NCI-H1105 treated with DMSO at 0.1 percent for 48 hours (cell line): ENCODE data around the gene NTF3.

Source experiments
- DNase-seq: peaks from one replicate; lab custom pipeline; 2025; lab: John Stamatoyannopoulos, UW

The NTF3 gene

DNA sequence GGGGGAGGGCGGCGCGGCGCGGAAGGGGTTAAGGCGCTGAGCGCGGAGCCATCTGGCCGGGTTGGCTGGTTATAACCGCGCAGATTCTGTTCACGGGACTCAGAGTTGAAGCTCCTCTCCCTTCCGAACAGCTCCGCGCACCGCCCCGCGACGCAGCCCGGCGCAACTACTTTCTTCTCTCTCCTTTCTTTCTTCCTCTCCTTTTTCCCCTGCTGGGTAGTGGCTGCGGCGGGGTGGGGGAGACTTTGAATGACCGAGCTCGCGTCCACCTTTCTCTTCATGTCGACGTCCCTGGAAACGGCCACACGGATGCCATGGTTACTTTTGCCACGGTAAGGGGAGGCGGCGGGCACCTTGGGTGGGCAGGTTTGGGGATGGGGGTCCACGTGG, at the start of gene NTF3:
Gene NTF3, plus strand, starts transcription at position 98 of the 390 bp plus-strand sequence. Its CDS starts 217 bp downstream, at position 315.
- peak; percentile 44 for DNase-seq

DNA sequence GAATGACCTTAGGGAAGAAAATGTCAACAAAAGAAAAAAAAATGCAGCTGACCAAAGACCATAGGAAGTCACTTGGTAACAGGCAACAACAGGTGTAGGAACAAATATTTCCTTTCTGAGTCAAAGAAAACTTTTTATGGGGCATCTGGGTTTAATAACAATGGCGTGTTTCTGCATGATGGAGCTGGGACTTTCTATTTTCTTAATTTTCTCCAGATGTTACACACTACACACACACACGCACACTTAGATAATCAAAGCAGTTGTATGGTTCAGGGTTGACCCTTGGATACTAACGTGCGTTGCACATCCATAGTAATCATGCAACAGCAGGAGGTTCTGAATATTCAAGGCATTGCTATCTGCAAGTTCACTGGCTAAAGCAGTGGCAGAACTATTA, 47.9 kb upstream of the NTF3 start:
- DNase-seq, result no peak

DNA sequence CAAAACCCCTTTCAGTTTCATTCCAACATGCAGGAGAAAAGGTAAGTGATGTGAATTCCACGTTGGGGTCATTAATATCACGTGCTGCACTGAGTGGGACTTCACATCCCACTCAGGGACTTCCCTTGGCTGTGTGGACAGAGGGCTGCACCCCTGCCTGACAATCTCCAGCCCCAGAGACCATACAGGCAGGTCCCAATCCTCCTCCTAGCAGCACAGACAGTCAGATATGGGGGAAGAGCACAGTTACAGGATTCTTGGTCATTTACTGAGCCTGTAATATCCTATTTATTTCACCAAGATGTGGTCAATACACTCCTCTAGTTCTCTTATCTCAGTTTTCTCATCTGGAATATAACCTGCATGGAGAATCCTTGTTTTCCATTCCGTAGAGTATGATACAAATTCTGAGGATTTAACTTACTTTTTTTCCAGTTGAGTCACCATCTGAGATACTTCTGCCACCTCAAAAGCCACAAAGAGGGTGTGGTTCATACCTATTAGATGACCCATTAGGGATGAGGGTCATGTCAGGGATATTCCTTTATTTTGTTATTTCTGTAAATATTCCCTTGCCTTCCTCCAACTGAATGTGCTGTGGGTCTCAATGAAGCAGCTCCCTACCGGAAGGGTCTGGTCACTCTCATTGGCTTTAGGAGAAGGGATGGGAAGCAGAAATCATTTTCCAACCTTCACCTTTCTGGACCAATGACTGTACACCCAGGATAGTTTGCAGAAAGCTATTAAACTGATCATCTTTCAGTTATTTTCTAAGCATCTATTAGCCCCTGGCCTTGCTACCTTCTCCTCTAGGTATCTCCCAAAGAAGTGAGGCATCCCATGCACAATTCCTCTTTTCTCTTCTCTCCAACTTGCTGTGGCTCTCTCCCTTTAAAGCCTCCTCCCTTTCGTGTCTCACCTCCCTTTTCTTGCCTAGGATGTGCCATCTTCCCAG, 43.0 kb upstream of the NTF3 start:
- no peak for DNase-seq

DNA sequence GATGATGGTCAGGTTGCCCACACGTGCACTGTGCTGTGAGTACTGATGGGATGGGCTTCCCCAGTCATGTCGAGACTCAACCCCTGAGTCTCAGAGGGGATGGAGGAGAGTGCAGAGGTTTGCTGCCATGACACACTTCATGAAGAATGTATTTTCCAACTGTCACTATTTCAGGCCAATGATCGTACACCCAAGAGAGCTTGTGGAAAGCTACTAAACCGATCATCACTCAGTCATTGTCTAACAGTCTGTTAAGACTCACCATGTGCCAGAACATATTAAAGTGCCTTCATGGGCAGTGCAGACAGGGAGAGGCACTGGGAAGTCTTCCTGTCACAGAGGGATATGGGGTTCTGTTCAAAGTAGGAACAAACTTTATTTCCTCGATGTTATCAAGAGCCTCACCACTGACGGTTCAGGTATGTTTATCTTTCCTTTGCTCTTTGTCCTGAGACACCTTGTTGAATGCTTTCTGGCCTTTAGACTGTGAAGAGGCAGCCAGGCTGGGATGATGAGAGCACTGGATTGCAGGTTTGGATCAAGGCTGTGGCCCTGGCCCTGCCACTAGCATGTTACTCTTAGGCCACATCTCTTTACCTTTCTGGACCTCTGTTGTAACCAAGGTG, 41.6 kb upstream of the NTF3 start:
- no peak for DNase-seq

DNA sequence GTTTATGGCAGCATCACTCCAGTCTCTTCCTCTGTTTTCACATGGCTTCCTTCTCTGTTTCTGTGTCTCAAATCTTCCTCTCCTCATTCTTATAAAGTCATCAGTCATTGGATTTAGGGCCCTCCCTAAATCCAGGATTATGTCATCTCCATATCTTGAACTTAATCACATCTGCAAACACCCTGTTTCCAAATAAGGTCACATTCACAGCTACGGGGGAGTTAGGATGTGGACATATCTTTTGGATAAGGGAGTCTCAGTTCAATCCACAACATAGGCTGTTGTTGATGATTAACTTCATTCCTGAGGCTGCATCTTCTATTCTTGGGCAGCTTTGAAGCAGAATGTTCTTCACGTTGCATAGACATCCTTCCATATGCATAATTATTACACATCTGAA, 40.3 kb upstream of the NTF3 start:
- no peak for DNase-seq

DNA sequence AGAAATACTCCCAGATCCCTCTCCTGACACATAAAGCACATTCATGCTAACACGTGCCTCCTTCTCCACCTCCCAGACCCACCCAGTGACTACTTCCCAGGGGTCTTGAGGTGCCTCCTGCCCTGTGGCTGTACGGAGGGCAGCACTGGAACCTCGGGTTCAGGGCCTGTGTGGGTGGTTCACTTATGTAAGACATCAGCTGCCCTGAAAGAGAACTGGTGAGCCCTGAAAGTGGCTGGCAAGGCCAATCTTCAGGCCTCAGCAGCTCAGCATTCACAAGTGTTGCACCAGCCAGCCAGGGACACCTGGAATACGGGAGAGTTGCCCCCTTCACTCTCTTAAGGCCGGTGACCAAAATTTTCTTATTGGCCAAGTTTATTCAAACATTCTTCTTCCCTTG, 38.9 kb upstream of the NTF3 start:
- no peak for DNase-seq

DNA sequence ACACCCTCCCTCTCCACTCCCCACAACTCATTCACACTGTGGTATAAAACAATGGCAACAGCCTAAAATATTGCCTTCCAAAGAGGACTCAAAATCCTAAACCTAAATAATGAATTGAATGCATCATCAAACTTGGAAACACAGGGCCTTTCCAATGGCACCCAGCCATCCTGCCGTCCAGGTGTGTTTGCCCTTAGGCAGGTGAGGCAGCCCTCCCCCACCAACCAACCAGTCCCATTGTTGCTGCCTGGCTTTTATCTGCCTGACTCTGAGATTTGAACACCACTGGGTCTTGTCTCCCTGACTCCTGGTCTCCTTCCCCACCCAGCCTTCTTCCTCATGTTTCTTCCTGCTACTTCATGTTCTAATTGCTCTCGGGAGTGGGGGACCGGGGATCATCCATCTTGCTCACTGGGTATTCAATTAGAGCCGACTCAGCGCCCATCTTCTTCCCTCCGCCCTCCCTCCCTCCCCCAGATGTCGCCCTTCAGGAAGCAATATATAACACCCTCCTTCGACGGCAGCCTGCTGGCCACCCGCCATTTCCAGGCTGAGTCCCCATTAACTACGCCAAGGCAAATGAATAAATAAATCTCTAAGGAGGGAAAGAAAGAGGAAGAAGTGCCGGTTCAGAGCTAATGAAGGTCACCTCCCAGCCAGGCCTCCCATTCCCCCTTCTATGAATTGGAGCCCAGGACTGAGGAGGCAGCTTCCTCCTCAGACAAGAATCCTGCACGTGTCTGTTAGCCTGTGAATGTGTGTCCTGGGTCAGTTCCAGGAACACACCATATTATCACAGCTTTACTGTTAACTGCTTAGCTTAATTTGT, 36.3 kb upstream of the NTF3 start:
- DNase-seq, result peak; percentile 97

DNA sequence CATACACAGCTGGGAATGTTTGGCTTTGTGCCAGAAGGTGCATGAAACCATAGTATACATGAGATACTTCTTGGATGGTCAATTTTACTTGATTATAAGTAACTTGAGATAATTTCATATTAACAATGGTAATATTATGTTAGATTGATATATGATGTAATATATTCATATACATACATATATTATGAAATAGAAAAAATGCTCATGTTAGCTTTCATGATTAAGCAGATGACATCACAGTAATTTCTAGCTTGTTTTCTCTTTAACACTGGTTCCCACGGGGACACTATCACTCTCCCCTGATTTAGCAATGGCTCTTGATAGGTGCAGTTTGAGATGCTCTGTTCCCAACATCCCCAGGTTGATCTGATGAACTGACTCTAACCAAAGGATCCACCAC, 35.4 kb upstream of the NTF3 start:
- no peak for DNase-seq

DNA sequence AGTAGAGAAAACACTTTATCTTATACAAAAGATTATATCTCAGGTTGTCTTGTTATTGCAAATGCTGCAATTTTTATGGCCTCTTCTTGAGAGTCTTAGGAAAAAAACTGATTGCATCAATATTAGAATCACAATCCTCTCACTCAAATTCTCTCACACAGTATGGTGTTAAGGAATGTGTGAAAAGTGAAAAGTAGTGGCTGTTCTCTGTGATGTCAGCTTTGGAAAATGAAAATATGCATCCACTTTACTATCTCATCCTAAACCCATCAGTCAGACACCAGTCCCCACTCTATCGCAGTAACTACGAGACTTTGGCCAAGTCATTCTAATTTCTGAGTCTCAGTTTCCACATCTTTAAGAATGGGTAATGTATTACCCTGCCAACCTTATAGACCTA, 32.6 kb upstream of the NTF3 start:
- no peak for DNase-seq

DNA sequence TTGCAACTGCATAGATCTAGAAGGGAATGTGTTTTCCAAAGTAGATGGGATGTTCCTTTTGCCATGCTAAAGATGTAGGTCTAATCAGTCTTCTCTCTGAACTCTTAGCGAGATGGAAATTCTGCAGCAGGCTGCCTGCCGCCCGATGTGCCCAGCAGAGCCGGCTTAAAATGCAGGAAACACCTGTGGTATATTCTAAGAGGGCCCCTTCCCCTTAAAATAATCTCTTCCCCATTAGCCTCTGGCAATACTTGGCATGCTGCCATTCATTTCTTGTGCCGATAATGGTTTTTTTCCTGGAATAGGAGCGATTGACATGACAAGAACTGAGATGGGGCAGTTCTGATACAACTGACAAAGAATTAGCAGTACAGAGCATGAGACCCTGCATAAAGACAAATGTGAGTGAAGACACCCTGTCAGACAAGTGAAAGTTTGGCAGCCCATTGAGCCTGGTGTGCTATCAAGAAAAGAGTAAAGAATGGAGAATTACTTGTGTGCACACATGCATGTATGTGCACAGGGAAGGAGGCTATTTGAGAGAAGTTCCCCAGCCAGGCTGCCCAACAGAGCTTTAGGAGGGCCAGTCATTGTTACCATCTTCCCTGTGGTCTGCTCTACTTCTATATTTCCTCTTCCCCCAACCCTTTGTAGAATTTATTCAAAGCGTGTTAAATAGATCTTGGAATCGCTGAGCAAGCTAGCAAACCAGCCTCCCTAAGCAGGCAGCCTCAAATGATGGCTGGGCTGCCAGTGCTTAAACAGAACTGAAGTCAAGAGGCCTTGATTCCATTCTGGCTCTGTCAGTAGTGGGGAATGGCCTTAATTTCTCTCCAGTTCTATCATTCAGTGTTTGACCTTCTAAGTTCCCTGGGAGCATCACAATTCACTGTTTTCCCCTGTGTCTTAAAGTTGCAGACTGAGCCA, 29.6 kb upstream of the NTF3 start:
- peak; percentile 72 for DNase-seq

DNA sequence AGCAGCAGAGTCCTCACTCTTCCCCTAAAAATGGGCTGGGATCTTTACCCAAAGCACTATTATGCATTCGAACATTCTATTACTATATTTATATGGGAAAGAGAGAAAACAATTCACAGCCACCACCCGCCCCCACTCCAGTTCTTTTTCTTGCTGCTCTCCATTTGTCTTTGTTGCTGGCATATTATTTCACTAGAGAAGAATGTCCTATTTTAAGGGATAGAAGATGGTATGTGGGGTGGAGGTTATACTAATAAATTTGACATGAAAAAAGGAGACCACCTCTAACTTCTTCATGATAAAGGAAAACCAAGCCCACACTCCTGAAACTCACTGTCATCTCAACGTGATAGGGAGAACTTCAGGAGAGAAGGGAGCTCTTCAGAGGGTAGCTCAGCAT, 28.5 kb upstream of the NTF3 start:
- DNase-seq, result no peak

DNA sequence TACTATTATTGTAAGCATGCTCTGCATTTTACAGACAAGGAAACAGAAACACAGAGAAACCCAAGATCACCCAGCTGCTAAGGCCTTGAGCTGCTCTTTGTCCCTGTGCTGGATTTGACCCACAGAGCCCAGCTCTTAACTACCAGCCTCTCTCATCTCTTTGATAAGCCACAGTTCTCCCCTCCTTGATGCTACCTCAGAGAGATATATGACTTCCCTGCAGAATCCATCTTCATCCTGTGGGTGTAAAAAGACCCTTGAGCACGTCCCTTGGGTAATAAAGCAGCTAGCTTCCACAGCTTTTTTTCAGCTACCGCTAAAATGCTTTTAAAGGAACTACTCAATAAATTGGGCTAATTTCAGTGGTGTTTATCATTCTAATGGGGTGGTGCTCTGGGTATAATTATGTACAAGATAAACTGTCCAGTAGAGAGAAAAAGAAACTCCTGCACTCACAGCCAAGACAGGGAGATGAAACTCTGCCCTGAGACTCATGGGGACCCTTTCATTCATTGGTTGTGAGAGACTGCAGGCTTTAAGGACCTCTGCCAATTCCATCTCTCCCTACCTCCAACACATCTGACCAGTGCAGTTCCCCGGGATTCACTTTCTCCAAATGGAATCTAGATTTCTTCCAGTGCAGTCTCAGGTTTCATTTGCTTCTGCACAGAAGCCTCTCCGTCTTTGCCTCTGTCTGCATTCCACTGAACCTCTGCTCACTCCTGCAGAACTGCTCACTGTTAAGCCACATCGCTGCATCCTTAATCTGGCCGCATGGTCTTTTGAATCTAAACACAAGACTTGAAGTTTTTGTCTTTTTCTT, 24.7 kb upstream of the NTF3 start:
- DNase-seq, result peak; percentile 28

DNA sequence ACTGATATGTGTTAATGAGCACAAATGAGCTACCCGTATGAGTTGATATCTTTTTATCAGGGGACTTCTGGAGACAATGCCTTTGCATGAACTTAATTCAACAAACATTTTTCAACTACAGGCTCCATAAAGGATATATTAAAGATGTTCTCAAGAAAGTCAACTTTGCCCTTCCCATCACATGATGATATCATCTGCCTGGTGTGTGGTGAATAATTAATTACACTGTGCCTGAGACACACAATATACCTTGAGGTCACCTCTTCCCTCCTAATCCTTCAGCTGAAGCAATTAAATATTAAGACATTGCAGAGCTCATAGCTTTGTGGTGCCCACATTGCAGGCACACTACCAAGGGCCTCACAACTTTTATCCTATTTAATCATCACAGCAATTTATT, 22.3 kb upstream of the NTF3 start:
- DNase-seq, result no peak

DNA sequence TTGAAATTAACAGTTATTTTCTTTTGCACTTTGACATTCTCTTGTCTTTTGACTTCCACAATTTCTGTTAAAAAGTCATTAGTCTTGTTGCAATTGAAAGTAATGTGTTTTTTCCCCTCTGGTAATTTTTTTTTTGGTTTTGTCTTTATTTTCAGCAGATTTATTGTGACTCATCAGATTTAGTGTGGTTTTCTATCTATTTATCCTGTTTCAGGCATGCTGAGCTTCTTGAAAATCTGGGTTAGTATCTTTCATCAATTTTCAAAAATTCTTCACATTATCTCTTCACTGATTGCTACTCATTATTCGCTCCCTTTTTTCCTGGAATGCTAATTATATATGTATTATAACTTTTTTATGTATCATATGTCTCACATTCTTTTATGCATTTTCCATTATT, 15.3 kb upstream of the NTF3 start:
- no peak for DNase-seq

DNA sequence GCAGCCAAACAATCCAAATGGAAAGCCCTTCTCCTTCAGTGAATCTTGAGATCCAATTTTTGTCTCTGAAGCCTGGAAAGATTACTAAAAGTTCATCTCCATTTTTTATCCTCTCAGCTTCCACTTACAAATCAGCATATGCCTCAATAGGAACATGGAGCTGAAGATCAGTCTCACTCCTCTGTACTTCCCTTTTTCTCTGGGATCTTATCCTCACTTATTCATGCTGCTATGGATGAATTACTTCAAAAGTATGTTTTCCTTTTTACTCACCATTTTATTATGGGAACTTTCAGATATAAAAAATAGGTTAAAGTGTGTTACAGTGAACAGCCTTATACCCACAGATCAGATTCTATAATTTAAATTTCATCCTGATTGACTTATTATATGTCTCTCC, 14.4 kb upstream of the NTF3 start:
- no peak for DNase-seq

DNA sequence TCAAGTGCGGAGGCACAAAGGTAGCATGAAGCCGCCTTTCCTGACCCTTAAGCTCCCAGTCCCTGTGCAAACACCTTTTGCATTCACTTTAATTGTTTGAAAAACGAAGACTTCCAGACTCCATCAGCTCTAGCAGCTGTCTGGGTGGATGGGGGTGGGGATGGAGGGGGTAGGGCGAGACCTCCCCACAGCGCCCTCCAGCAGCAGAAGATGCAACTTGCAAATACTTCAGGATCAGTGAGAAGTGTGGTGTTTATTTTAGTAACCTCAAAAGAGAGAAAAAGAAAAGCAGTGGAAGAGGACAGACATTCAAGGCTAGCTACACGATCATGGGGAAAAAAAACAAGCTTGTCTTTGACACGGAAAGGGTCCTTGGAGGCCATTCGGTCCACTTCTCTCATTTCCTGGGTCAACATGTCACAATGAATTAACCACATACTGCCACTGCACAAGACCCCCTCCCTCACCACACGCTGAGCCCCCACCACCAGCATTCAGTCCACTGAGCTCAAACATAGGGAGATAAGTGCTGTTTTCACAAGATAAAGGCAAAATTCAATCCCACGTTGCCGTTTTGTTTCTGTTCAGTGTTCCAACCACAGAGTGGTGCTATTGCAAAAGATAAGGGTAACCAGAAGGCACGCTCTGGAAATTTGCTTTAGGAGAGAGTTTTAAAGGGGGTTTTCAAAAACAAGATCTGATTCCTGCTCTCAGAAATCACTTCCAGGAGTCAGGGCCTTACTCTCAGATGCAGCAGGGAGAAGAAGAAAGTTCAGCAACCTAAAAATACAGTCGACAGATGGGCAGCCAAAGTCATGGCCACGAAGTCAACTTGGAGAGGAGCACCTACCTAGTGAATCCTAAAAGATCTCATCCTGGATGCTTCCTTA, 3.3 kb upstream of the NTF3 start:
- DNase-seq, result peak; percentile 78

DNA sequence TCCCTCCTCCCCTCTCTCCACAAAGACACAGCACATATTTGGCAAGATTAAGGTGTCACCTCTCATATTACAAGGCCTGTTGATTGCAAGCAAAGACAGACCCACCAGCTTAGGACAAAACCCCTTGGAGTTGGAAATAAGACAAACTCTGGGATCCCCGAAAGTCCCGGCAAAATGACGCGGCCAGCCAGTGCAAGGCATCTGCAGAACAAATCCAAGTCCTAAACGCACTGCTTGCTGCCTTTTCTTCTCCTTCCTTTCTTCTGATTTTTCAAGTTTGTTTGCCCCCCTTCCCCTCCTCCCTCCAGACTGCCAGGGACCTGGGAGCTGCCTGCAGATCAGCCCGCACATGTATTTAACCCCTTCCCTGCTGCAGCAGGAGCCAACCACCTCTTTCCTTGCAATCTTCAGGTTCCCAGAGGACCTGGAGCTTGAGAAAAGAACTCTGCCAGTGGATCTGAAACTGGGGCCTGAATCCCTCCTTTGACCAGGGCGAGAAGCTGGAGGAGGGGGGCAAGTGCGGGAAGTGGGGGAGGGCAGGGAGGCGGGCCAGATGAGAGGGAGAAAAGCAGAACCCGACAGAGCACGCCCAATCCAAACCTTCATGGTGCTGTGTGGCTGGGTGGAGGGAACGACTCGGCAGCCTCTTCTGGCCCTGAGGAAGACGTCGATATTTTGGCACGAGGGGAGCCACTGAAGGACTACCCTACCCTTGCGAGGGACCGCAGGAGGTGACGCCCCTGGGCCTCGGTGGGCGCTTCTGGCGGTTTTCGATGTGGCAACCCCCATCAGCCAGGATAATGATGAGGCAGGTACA, 2.0 kb upstream of the NTF3 start:
- no peak for DNase-seq
